HEK293 (cell line): ENCODE data around the gene EMC6.

Source experiments
- CTCF ChIP-seq: fragments of 450-650 bp; formaldehyde crosslinking; IDR thresholded peaks from 2 replicates; pipeline ENCODE4 v1.5.1; 2016; ENCODE audit warnings: missing biosample characterization, missing genetic modification characterization
- KLF17 ChIP-seq: fragments of 450-650 bp; formaldehyde crosslinking; IDR thresholded peaks from 2 replicates; pipeline ENCODE4 v1.5.1; 2016; ENCODE audit warnings: missing biosample characterization, missing genetic modification characterization
- OSR2 ChIP-seq: fragments of 450-650 bp; formaldehyde crosslinking; IDR thresholded peaks from 2 replicates; pipeline ENCODE4 v1.5.1; 2016; ENCODE audit warnings: missing biosample characterization, missing genetic modification characterization
- OVOL3 ChIP-seq: fragments of 450-650 bp; formaldehyde crosslinking; IDR thresholded peaks from 2 replicates; pipeline ENCODE4 v1.5.1; 2016; ENCODE audit warnings: missing biosample characterization, missing genetic modification characterization
- REST ChIP-seq: fragments of 450-650 bp; formaldehyde crosslinking; IDR thresholded peaks from 2 replicates; pipeline ENCODE4 v1.5.1; 2016; ENCODE audit warnings: missing biosample characterization, missing genetic modification characterization
- SCRT2 ChIP-seq: fragments of 450-650 bp; formaldehyde crosslinking; IDR thresholded peaks from 2 replicates; pipeline ENCODE4 v1.5.1; 2016; ENCODE audit warnings: missing biosample characterization, missing genetic modification characterization
- ZBTB6 ChIP-seq: fragments of 450-650 bp; formaldehyde crosslinking; IDR thresholded peaks from 2 replicates; pipeline ENCODE4 v1.5.1; 2017; ENCODE audit warnings: missing biosample characterization, missing genetic modification characterization
- ZNF280D ChIP-seq: fragments of 450-650 bp; formaldehyde crosslinking; IDR thresholded peaks from 2 replicates; pipeline ENCODE4 v1.5.1; 2016; ENCODE audit warnings: missing biosample characterization, missing genetic modification characterization
- ZNF311 ChIP-seq: fragments of 450-650 bp; formaldehyde crosslinking; IDR thresholded peaks from 2 replicates; pipeline ENCODE4 v1.5.1; 2017; ENCODE audit warnings: missing biosample characterization, missing genetic modification characterization, borderline replicate concordance
- ZNF37A ChIP-seq: fragments of 450-650 bp; IDR thresholded peaks from 2 replicates; pipeline ENCODE4 v1.5.1; 2018; ENCODE audit warnings: missing biosample characterization, missing genetic modification characterization
- ZNF391 ChIP-seq: fragments of 450-650 bp; formaldehyde crosslinking; IDR thresholded peaks from 2 replicates; pipeline ENCODE4 v1.5.1; 2016; ENCODE audit warnings: low read depth, missing biosample characterization, missing genetic modification characterization, borderline replicate concordance
- ZNF394 ChIP-seq: fragments of 450-650 bp; formaldehyde crosslinking; IDR thresholded peaks from 2 replicates; pipeline ENCODE4 v1.5.1; 2016; ENCODE audit warnings: missing biosample characterization, missing genetic modification characterization, mild to moderate bottlenecking, moderate library complexity, borderline replicate concordance
- ZNF398 ChIP-seq: fragments of 450-650 bp; formaldehyde crosslinking; IDR thresholded peaks from 2 replicates; pipeline ENCODE4 v1.5.1; 2017; ENCODE audit warnings: missing biosample characterization, missing genetic modification characterization
- ZNF571 ChIP-seq: fragments of 450-650 bp; formaldehyde crosslinking; IDR thresholded peaks from 2 replicates; pipeline ENCODE4 v1.5.0; 2017; ENCODE audit warnings: missing biosample characterization, missing genetic modification characterization
- ZNF610 ChIP-seq: fragments of 450-650 bp; formaldehyde crosslinking; IDR thresholded peaks from 2 replicates; pipeline ENCODE4 v1.5.1; 2016; ENCODE audit warnings: missing biosample characterization, missing genetic modification characterization, borderline replicate concordance
- ZNF621 ChIP-seq: fragments of 450-650 bp; formaldehyde crosslinking; IDR thresholded peaks from 2 replicates; pipeline ENCODE4 v1.5.1; 2017; ENCODE audit warnings: missing biosample characterization, missing genetic modification characterization
- ZNF639 ChIP-seq: fragments of 450-650 bp; formaldehyde crosslinking; IDR thresholded peaks from 2 replicates; pipeline ENCODE4 v1.5.1; 2016; ENCODE audit warnings: missing biosample characterization, missing genetic modification characterization
- ZNF704 ChIP-seq: fragments of 450-650 bp; formaldehyde crosslinking; IDR thresholded peaks from 2 replicates; pipeline ENCODE4 v1.5.1; 2016; ENCODE audit warnings: missing biosample characterization, missing genetic modification characterization
- ZNF768 ChIP-seq: fragments of 450-650 bp; formaldehyde crosslinking; IDR thresholded peaks from 2 replicates; pipeline ENCODE4 v1.5.1; 2018; ENCODE audit warnings: missing biosample characterization, mild to moderate bottlenecking, missing genetic modification characterization
- ZSCAN23 ChIP-seq: fragments of 450-650 bp; formaldehyde crosslinking; IDR thresholded peaks from 2 replicates; pipeline ENCODE4 v1.5.1; 2016; ENCODE audit warnings: missing biosample characterization, missing genetic modification characterization
- ZSCAN30 ChIP-seq: fragments of 450-650 bp; IDR thresholded peaks from 2 replicates; pipeline ENCODE4 v1.5.1; 2018; ENCODE audit warnings: missing biosample characterization, mild to moderate bottlenecking, missing genetic modification characterization, moderate library complexity
- ZXDB ChIP-seq: fragments of 450-650 bp; formaldehyde crosslinking; IDR thresholded peaks from 2 replicates; pipeline ENCODE4 v1.5.1; 2016; ENCODE audit warnings: missing biosample characterization, missing genetic modification characterization

EMC6 gene

GRCh38 chr17:3667366-3668278 is 990 bp upstream of the EMC6 start (continued):
- TF ChIP-seq ZNF398 (tag by site-specific recombination) = peak; percentile 25; the same call in 1 of the 2 replicates
- peak; percentile 55 for TF ChIP-seq SCRT2
- no peak for TF ChIP-seq ZNF280D (tag by site-specific recombination)
- peak; percentile 71 for TF ChIP-seq CTCF (tag by site-specific recombination)
- no peak for TF ChIP-seq REST (tag by site-specific recombination)
- no peak for TF ChIP-seq ZNF621 (tag by site-specific recombination)
- TF ChIP-seq ZNF391 (tag by site-specific recombination) = no peak
- no peak for TF ChIP-seq ZNF610 (tag by site-specific recombination)
- TF ChIP-seq OSR2 = no peak
- 0 out of 2 replicates have a peak, but pooled peaks have one; percentile 64 for TF ChIP-seq ZXDB (tag by site-specific recombination)
- 0 out of 2 replicates have a peak, but pooled peaks have one; percentile 60 for TF ChIP-seq KLF17 (tag by site-specific recombination)
- TF ChIP-seq ZNF311 (tag by site-specific recombination) = no peak
- 0 out of 2 replicates have a peak, but pooled peaks have one; percentile 19 for TF ChIP-seq ZNF394 (tag by site-specific recombination)
- TF ChIP-seq ZSCAN30 (tag by site-specific recombination) = no peak
- no peak for TF ChIP-seq ZNF768 (tag by site-specific recombination)
- no peak for TF ChIP-seq ZNF704 (tag by site-specific recombination)
- TF ChIP-seq ZSCAN23 (tag by site-specific recombination) = no peak
- TF ChIP-seq OVOL3 (tag by site-specific recombination) = no peak
- no peak for TF ChIP-seq ZBTB6
- no peak for TF ChIP-seq ZNF571 (tag by site-specific recombination)
- TF ChIP-seq ZNF639 (tag by site-specific recombination) = peak; percentile 72; the same call in 1 of the 2 replicates
- no peak for TF ChIP-seq ZNF37A (tag by site-specific recombination)
